ENCODE measurements around the gene ZNF577. TPM values are rescaled to one million over a fixed set of nuclear protein-coding genes. Genes with fewer than 3 reads are reported as not detected.

ZNF577 gene
- total and polyA plus RNA-seq, 2 of the 13 experiments (the other 11 are each of a cell fraction or from before 2014, with no cell fraction given), result 5.7 to 7.6 TPM

GRCh38 chr19:51904331-51905165 is 16.8 kb upstream of the ZNF577 start, which contains the start of gene ZNF649 (continued):
- TF ChIP-seq SNAI1 (CRISPR knock-in tag; IDR thresholded peaks at IDR 0.05; ENCODE audit: borderline replicate concordance) (no peak), ZNF609 (CRISPR knock-in tag; IDR thresholded peaks at IDR 0.05; ENCODE audit: borderline replicate concordance) (0 out of 2 replicates have a peak, but pooled peaks have one; percentile 20), ZNF672 (CRISPR knock-in tag; IDR thresholded peaks at IDR 0.05) (no peak), ZNF788 (CRISPR knock-in tag; IDR thresholded peaks at IDR 0.05; ENCODE audit: borderline replicate concordance) (no peak; the same call in 1 of the 2 replicates), ZNF337 (CRISPR knock-in tag; IDR thresholded peaks at IDR 0.05; ENCODE audit: borderline replicate concordance, low read depth) (no peak), ZBTB3 (CRISPR knock-in tag; IDR thresholded peaks at IDR 0.05; ENCODE audit: borderline replicate concordance, low read depth) (no peak), SP5 (CRISPR knock-in tag; IDR thresholded peaks at IDR 0.05; ENCODE audit: borderline replicate concordance, low read depth) (0 out of 2 replicates have a peak, but pooled peaks have one; percentile 15), ZBTB2 (CRISPR knock-in tag; IDR thresholded peaks at IDR 0.05; ENCODE audit: low read depth) (no peak), ZNF878 (CRISPR knock-in tag; IDR thresholded peaks at IDR 0.05) (no peak), ZBTB37 (CRISPR knock-in tag; IDR thresholded peaks at IDR 0.05) (no peak), MED13 (CRISPR knock-in tag; IDR thresholded peaks at IDR 0.05) (no peak), CENPX (CRISPR knock-in tag; IDR thresholded peaks at IDR 0.05) (no peak), GTF2F1 (IDR thresholded peaks at IDR 0.05; ENCODE audit: low read length) (no peak), SCMH1 (CRISPR knock-in tag; IDR thresholded peaks at IDR 0.05; ENCODE audit: borderline replicate concordance) (no peak), MAF1 (CRISPR knock-in tag; IDR thresholded peaks at IDR 0.05; ENCODE audit: borderline replicate concordance) (no peak), ZNF639 (CRISPR knock-in tag; conservative IDR thresholded peaks at IDR 0.05) (no peak), JUNB (CRISPR knock-in tag; IDR thresholded peaks at IDR 0.05; ENCODE audit: borderline replicate concordance) (no peak)
